ENCODE measurements around the gene PCDHB14.
"Not testable (repeated sequence)": the region's sequence is repeated elsewhere in the genome, so short reads cannot be mapped to it uniquely, and the experiment has no call there.

PCDHB14 gene

DNA sequence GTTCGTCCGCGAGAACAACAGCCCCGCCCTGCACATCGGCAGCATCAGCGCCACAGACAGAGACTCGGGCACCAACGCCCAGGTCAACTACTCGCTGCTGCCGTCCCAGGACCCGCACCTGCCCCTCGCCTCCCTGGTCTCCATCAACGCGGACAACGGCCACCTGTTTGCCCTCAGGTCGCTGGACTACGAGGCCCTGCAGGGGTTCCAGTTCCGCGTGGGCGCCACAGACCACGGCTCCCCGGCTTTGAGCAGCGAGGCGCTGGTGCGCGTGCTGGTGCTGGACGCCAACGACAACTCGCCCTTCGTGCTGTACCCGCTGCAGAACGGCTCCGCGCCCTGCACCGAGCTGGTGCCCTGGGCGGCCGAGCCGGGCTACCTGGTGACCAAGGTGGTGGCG, 12.9 kb upstream of the PCDHB14 start:
- DNase-seq (ENCODE audit: low read depth): not testable (repeated sequence)

DNA sequence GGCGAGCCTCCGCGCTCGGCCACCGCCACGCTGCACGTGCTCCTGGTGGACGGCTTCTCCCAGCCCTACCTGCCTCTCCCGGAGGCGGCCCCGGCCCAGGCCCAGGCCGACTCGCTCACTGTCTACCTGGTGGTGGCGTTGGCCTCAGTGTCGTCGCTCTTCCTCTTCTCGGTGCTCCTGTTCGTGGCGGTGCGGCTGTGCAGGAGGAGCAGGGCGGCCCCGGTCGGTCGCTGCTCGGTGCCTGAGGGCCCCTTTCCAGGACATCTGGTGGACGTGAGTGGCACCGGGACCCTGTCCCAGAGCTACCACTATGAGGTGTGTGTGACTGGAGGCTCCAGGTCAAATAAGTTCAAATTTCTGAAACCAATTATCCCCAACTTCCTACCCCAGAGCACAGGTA, 12.3 kb upstream of the PCDHB14 start:
- DNase-seq (ENCODE audit: low read depth): not testable (repeated sequence)

DNA sequence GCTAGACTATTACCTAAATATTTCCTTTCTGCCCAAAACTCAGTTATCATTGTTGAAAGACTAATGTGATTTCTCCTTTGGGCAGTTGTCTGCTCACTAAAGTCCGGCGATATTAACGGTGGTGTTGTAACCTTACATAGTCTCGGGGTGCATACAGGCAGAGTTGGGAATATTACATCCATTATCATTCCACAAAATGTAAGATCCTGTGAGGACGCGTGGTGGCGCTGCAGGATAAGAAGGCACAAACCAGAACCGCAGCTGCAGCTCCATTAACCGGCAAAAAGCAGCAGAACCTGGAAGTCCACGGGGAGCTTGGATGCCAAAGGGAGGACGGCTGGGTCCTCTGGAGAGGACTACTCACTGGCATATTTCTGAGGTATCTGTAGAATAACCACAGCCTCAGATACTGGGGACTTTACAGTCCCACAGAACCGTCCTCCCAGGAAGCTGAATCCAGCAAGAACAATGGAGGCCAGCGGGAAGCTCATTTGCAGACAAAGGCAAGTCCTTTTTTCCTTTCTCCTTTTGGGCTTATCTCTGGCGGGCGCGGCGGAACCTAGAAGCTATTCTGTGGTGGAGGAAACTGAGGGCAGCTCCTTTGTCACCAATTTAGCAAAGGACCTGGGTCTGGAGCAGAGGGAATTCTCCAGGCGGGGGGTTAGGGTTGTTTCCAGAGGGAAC, 9.3 kb upstream of the PCDHB14 start, which contains the start of gene PCDHB13:
Gene PCDHB13 (plus strand): TSS at position 264 of the 684 bp plus-strand sequence. CDS start 205 bp downstream, at position 469.
- DNase-seq (ENCODE audit: low read depth): not testable (repeated sequence)

DNA sequence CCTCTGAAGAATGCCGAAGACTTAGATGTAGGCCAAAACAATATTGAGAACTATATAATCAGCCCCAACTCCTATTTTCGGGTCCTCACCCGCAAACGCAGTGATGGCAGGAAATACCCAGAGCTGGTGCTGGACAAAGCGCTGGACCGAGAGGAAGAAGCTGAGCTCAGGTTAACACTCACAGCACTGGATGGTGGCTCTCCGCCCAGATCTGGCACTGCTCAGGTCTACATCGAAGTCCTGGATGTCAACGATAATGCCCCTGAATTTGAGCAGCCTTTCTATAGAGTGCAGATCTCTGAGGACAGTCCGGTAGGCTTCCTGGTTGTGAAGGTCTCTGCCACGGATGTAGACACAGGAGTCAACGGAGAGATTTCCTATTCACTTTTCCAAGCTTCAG, 8.6 kb upstream of the PCDHB14 start:
- DNase-seq (ENCODE audit: low read depth): not testable (repeated sequence)

DNA sequence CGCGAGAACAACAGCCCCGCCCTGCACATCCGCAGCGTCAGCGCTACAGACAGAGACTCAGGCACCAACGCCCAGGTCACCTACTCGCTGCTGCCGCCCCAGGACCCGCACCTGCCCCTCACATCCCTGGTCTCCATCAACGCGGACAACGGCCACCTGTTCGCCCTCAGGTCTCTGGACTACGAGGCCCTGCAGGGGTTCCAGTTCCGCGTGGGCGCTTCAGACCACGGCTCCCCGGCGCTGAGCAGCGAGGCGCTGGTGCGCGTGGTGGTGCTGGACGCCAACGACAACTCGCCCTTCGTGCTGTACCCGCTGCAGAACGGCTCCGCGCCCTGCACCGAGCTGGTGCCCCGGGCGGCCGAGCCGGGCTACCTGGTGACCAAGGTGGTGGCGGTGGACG, 7.6 kb upstream of the PCDHB14 start:
- DNase-seq (ENCODE audit: low read depth): not testable (repeated sequence)

DNA sequence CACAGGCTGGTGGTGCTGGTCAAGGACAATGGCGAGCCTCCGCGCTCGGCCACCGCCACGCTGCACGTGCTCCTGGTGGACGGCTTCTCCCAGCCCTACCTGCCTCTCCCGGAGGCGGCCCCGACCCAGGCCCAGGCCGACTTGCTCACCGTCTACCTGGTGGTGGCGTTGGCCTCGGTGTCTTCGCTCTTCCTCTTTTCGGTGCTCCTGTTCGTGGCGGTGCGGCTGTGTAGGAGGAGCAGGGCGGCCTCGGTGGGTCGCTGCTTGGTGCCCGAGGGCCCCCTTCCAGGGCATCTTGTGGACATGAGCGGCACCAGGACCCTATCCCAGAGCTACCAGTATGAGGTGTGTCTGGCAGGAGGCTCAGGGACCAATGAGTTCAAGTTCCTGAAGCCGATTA, 7.1 kb upstream of the PCDHB14 start:
- not testable (repeated sequence) for DNase-seq (ENCODE audit: low read depth)

DNA sequence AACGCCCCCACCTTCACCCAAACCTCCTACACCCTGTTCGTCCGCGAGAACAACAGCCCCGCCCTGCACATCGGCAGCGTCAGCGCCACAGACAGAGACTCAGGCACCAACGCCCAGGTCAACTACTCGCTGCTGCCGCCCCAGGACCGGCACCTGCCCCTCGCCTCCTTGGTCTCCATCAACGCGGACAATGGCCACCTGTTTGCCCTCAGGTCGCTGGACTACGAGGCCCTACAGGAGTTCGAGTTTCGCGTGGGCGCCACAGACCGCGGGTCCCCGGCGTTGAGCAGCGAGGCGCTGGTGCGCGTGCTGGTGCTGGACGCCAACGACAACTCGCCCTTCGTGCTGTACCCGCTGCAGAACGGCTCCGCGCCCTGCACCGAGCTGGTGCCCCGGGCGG, 1.7 kb downstream of the PCDHB14 start:
- DNase-seq (ENCODE audit: low read depth): not testable (repeated sequence)

DNA sequence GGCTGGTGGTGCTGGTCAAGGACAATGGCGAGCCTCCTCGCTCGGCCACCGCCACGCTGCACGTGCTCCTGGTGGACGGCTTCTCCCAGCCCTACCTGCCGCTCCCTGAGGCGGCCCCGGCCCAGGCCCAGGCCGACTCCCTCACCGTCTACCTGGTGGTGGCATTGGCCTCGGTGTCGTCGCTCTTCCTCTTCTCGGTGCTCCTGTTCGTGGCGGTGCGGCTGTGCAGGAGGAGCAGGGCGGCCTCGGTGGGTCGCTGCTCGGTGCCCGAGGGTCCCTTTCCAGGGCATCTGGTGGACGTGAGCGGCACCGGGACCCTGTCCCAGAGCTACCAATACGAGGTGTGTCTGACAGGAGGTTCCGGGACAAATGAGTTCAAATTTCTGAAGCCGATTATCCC, 2.3 kb downstream of the PCDHB14 start:
- not testable (repeated sequence) for DNase-seq (ENCODE audit: low read depth)

DNA sequence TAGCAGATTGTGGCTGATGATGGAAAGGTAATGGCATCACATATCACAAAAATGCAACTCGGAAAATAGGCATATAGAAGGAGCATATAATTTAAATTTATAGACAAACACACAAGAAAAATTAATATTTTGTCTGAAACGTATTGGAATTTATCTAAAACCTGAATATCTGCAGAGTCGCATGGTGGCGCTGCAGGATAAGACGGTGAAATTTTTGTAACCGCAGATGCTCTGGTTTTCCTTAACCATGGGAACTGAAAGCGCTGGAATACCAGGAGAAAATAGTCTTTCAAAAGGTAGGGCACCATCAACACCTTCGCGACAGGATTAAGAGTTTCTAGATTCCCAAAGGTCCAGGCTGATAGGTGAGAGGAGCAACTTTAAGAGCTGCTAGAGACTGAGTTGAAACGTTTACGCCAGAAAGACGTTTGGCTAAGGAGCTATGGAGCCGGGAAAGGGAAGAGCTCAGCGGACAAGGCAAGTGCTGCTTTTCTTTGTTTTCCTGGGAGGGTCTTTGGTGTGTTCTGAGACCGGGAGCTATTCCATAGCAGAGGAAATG, 11.0 kb downstream of the PCDHB14 start:
- no peak for DNase-seq (ENCODE audit: low read depth)

DNA sequence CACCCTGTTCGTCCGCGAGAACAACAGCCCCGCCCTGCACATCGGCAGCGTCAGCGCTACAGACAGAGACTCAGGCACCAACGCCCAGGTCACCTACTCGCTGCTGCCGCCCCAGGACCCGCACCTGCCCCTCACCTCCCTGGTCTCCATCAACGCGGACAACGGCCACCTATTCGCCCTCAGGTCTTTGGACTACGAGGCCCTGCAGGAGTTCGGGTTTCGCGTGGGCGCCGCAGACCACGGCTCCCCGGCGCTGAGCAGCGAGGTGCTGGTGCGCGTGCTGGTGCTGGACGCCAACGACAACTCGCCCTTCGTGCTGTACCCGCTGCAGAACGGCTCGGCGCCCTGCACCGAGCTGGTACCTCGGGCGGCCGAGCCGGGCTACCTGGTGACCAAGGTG, 12.8 kb downstream of the PCDHB14 start:
- not testable (repeated sequence) for DNase-seq (ENCODE audit: low read depth)

DNA sequence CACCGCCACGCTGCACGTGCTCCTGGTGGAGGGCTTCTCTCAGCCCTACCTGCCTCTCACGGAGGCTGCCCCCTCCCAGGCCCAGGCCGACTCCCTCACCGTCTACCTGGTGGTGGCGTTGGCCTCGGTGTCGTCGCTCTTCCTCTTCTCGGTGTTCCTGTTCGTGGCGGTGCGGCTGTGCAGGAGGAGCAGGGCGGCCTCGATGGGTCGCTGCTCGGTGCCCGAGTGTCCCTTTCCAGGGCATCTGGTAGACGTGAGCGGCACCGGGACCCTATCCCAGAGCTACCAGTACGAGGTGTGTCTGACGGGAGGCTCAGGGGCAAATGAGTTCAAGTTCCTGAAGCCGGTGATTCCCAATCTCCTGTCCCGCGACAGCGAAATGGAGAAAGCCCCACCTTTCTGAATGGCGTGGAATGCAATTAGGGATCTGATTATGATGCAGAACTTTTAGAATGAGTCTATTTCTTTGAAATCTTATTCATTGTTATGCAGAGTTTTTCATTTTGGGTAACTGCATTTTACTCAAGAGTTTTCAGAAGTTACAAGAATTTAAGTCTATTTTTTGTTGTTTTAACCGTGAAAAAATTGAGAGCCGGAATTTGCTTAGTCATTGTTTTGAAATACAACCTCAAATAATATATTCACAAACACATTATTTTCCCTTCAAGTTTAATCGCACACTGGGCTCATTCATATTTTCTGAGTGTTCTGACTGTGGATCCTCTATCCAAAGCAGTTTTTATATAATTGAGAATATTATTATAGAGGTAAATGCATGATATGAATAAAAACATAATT, 13.6 kb downstream of the PCDHB14 start:
- DNase-seq (ENCODE audit: low read depth): no peak

DNA sequence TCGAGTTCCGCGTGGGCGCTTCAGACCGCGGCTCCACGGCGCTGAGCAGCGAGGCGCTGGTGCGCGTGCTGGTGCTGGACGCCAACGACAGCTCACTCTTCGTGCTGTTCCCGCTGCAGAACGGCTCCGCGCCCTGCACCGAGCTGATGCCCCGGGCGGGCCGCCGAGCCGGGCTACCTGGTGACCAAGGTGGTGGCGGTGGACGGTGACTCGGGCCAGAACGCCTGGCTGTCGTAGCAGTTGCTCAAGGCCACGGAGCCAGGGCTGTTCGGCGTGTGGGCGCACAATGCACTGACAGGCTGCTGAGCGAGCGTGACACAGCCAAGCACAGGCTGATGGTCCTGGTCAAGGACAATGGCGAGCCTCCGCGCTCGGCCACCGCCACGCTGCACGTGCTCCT, 18.4 kb downstream of the PCDHB14 start:
- DNase-seq (ENCODE audit: low read depth): no peak

DNA sequence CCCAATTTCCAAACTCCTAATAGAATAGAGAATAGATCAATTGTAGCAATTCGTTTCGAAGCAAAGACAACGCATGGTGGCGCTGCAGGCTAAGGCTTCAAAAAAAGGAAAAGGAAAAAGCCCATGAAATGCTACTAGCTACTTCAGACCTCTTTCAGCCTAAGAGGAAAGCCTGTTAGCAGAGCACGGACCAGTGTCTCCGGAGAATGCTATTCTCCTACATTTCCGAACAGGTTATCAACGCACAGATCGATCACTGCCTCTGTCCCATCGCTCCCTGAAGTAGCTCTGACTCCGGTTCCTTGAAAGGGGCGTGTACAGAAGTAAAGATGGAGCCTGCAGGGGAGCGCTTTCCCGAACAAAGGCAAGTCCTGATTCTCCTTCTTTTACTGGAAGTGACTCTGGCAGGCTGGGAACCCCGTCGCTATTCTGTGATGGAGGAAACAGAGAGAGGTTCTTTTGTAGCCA, 22.1 kb downstream of the PCDHB14 start, which contains the start of gene PCDHB15:
Gene PCDHB15 (plus strand): TSS at position 146 of the 468 bp plus-strand sequence. CDS start 184 bp downstream, at position 330.
- no peak for DNase-seq (ENCODE audit: low read depth)

DNA sequence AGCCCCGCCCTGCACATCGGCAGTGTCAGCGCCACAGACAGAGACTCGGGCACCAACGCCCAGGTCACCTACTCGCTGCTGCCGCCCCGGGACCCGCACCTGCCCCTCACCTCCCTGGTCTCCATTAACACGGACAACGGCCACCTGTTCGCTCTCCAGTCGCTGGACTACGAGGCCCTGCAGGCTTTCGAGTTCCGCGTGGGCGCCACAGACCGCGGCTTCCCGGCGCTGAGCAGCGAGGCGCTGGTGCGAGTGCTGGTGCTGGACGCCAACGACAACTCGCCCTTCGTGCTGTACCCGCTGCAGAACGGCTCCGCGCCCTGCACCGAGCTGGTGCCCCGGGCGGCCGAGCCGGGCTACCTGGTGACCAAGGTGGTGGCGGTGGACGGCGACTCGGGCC, 23.8 kb downstream of the PCDHB14 start:
- not testable (repeated sequence) for DNase-seq (ENCODE audit: low read depth)

DNA sequence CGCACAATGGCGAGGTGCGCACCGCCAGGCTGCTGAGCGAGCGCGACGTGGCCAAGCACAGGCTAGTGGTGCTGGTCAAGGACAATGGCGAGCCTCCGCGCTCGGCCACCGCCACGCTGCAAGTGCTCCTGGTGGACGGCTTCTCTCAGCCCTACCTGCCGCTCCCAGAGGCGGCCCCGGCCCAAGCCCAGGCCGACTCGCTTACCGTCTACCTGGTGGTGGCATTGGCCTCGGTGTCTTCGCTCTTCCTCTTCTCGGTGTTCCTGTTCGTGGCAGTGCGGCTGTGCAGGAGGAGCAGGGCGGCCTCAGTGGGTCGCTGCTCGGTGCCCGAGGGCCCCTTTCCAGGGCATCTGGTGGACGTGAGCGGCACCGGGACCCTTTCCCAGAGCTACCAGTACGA, 24.3 kb downstream of the PCDHB14 start:
- DNase-seq (ENCODE audit: low read depth): not testable (repeated sequence)

DNA sequence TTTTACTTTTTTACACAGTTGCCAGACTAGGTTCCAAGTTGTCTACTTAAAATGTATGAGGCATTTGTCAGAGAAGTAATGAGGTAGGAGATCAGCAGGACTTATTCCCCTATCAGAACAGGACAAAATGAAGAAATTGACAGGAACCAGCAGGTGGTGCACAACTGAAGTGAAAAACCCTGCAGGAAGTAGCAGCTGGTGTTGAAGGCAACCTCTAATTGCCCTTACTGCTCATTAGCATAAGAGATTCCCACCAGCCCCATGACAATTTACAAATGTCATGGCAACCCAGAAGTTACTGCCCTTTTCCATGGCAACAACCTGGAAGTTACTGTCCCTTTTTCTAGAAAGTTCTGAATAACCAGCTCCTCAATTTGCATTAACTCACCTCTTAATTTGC, 27.4 kb downstream of the PCDHB14 start:
- DNase-seq (ENCODE audit: low read depth): no peak

DNA sequence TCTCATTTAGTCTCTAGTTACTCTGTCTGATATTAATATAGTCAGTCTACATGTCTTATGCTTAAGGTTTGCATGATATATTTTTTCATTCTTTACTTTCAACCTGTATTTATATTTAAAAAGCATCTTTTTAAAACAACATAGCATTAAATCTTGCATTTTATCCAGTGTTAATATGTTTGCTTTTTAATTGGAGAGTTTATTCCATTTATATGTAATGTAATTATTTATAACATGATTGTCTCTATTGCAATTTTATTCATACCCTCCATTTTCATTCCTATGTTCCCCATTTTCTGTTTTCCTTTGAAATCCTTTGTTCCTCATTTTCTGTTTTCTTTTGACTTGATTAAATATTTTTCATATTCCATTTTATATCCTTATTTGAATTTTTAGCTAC, 35.3 kb downstream of the PCDHB14 start:
- no peak for DNase-seq (ENCODE audit: low read depth)

DNA sequence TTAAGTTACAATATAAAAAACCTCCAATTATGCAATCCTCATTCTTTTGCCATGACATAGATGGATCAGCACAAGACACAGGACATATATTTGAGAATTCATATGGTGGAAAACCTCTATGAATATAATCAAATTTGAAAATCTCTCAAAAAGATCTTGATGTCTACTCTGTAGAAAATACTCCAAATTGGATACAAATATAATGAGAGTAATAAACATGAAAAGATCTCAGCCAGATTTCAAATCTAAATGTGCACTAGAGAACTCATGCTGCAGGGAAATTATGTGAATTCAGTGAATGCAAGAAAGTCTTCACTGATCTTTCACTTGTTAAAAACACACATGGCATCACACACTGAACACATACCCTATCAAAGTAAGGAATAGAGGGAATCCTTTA, 35.8 kb downstream of the PCDHB14 start:
- DNase-seq (ENCODE audit: low read depth): no peak

DNA sequence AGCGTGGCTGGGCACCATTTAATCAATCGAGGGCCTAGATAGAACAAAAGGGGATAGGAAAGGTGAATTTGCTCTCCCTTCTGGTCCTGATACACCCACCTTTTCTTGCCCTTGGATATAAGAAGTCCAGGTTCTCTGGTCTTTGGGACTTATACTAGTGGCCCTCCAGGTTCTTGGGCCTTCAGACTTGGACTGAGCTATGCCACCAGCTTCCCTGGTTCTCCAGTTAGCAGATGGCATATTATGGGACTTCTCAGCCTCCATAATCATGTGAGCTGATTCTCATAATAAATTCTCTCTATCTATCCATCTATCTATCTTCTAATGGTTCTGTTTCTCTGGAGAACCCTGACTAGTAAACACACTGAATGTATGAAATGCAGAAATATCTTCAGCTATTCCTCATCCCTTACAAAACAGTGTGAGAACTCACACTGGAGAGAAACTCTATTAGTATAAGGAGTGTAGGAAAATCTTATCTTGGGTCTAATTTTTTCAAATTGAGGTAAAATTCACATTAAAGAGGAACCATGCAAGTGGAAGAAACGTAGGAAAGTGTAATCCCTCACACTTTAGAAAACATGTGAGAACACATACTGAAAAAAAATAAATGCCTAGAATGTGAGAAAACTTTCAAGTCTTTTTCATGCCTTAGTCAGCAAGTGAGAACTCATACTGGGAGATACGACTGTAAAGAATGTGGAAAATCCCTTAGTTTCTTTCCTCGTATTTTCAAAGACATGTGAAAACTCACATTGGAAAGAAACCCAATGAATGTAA, 37.5 kb downstream of the PCDHB14 start:
- DNase-seq (ENCODE audit: low read depth): no peak

DNA sequence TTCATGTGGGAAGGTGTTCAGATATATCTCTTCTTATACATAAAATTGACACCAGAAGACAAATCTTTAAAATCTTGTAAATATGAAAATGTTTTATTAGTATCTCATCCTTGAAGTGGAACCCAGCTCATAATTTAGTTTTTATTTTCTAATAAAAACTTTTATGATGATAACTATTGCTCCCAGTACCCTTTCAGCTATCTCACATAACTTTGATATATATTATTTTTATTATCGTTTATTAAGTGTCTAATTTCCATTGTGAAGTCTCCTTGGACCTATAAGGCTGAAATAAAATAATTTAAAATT, 38.0 kb downstream of the PCDHB14 start:
- no peak for DNase-seq (ENCODE audit: low read depth)

DNA sequence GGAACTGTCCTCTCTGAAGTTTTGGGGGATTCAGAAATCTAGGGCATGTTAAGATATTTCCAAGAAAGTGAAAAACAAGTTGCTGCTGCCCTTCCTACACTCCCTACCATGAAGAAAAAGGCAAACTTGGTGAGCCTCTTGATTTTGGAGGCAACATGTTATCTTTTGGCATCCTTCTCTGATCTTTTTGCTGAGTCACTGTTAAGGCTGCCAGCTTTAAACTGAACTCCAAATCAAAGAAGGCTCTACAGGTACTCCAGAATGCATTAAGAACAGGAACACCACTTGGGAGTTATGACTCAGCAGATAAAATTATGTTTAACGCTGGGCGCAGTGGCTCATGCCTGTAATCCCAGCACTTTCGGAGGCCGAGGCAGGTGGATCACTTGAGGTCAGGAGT, 46.1 kb downstream of the PCDHB14 start:
- DNase-seq (ENCODE audit: low read depth): no peak

DNA sequence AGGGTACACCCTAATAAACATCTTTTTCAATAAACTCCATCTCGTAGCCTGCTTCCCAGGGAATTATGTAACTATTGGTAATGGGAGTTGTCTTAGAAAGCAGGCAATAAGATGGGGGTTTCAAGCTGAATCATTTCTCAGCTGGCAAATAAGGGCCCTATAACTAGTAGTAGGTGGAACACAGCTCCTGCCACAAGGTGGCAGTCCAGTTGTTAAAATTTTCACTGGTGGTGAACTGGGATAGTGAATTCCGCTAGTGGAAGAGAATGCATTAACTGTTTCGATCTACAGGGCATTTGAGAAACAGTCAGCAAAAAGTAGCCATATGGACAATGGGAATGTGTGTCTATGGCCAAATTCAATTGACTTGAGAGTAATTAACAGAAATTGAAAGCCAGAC, 49.8 kb downstream of the PCDHB14 start:
- DNase-seq (ENCODE audit: low read depth): no peak

Data from GM04503 (cell line).